ENCODE measurements around the gene ZNHIT3. TPM values are rescaled to one million over a fixed set of nuclear protein-coding genes. Genes with fewer than 3 reads are reported as not detected.

The ZNHIT3 gene
- total RNA-seq, 2 donors from 2014 or later, result 21.1 to 32.4 TPM

- Histone ChIP-seq H3K9me3 (no peaks in the 10 kb centered on the region), H3K4me3 (no peak overlapping the region), H3K27ac (no peak overlapping the region), H3K4me1 (no peaks in the 10 kb centered on the region), H3K36me3 (replicated peaks in 1 of 2; ENCODE audit: insufficient read depth in 1 of 2, low read depth in 2 of 2) (no peaks in the 10 kb centered on the region), H3K27me3 (no peaks in the 10 kb centered on the region)
- TF ChIP-seq POLR2A (IDR thresholded peaks at IDR 0.05) (no peak), CTCF (IDR thresholded peaks at IDR 0.05) (no peak)
- DNase-seq (no peak), ATAC-seq (no peak)
- intact Hi-C loops (cut with DNase I), result loop anchor here (10.0 kb wide), 1 partner anchor 516 kb away; no protein-coding TSS in a partner anchor
These were observed 16.0 kb upstream of the ZNHIT3 start for GRCh38 chr17:36470499-36470898.

- no peak overlapping the region for H3K4me3 ChIP-seq
- H3K4me1 ChIP-seq, result no peaks in the 10 kb centered on the region
- H3K27me3 ChIP-seq, result no peaks in the 10 kb centered on the region
- WGBS, 2 donors, result 44 to 60% methylated on average over 7 of the region's 7 CpGs
- intact Hi-C loops (cut with DNase I), result loop anchor here (10.0 kb wide), 1 partner anchor 520 kb away; no protein-coding TSS in a partner anchor
- no peaks in the 10 kb centered on the region for H3K36me3 ChIP-seq (replicated peaks in 1 of 2; ENCODE audit: insufficient read depth in 1 of 2, low read depth in 2 of 2)
- TF ChIP-seq CTCF (IDR thresholded peaks at IDR 0.05) (no peak), POLR2A (IDR thresholded peaks at IDR 0.05) (no peak)
- ATAC-seq (no peak), DNase-seq (no peak)
- H3K9me3 ChIP-seq, result no peaks in the 10 kb centered on the region
- H3K27ac ChIP-seq, result no peak overlapping the region
These were observed 11.9 kb upstream of the ZNHIT3 start for GRCh38 chr17:36474571-36474970.

GRCh38 chr17:36475346-36475970, 11.0 kb upstream of the ZNHIT3 start:
- Histone ChIP-seq H3K9me3 (no peaks in the 10 kb centered on the region), H3K27me3 (no peaks in the 10 kb centered on the region), H3K4me3 (no peak overlapping the region), H3K27ac (no peak overlapping the region), H3K36me3 (replicated peaks in 1 of 2; ENCODE audit: insufficient read depth in 1 of 2, low read depth in 2 of 2) (no peaks in the 10 kb centered on the region), H3K4me1 (no peaks in the 10 kb centered on the region)
- ATAC-seq (no peak), DNase-seq (no peak)
- TF ChIP-seq CTCF (IDR thresholded peaks at IDR 0.05) (no peak), POLR2A (IDR thresholded peaks at IDR 0.05) (no peak)
- 63 to 73% methylated on average over 2 to 4 of the region's 4 CpGs for WGBS, 2 donors
- intact Hi-C loops (cut with DNase I), result loop anchor here (10.0 kb wide), 1 partner anchor 521 kb away; no protein-coding TSS in a partner anchor

- H3K36me3 ChIP-seq (replicated peaks in 1 of 2; ENCODE audit: insufficient read depth in 1 of 2, low read depth in 2 of 2), result no peaks in the 10 kb centered on the region
- H3K9me3 ChIP-seq, result no peaks in the 10 kb centered on the region
- H3K27ac ChIP-seq, result no peak overlapping the region
- H3K4me1 ChIP-seq, result peaks cover 20% of the 10 kb centered on the region
- H3K4me3 ChIP-seq, result no peak overlapping the region
- DNase-seq, result no peak
- 48 to 58% methylated on average over 7 of the region's 7 CpGs for WGBS, 2 donors
- TF ChIP-seq CTCF (IDR thresholded peaks at IDR 0.05) (no peak), POLR2A (IDR thresholded peaks at IDR 0.05) (no peak)
- ATAC-seq, result no peak
- no peaks in the 10 kb centered on the region for H3K27me3 ChIP-seq
- intact Hi-C loops (cut with DNase I), result no loop called here
These were observed 4.7 kb upstream of the ZNHIT3 start for GRCh38 chr17:36481829-36482228.
